ENCODE data around the gene ANKRD44. TPM values are rescaled to one million over a fixed set of nuclear protein-coding genes. Genes with fewer than 3 reads are reported as not detected.

ANKRD44 gene
- total RNA-seq, 2 experiments from 2014 or later: 210 to 249 TPM

DNA sequence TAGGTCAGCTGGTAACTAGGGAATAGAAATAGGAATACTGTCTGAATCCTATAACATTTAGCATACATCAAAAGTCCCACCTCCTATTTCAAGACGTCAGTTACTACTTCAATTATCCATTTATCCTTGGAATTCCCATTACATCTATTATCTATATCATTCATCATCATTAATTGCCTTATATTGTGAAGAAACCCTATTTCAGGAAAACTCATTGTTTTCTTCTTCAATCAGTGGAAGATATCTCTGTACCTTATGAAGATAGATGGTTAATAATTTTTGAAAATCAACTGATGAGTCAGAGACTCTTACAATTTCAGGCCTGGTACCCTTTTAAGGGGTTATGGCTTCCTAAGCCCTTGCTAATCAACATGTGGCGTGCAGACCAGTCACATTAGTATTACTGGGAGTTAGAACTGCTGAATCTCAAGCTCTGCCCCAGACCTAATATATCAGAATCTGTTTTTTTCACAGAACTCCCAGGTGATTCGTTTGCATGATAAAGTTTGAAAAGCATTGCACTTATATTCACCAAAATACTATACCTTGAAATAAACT is 314.7 kb downstream of the ANKRD44 start:
- peaks cover 10% of the 10 kb centered on the region for H3K4me1 Mint-ChIP-seq
- DNase-seq (no peak), ATAC-seq (no peak)
- H3K36me3 Mint-ChIP-seq: peaks cover 68% of the 10 kb centered on the region
- H3K27me3 Mint-ChIP-seq: no peaks in the 10 kb centered on the region
- no peak overlapping the region for H3K4me3 Mint-ChIP-seq
- CTCF ChIA-PET: no interaction called here
- no peaks in the 10 kb centered on the region for H3K9me3 Mint-ChIP-seq (ENCODE audit: low read depth)
- no peak overlapping the region for H3K27ac Mint-ChIP-seq

DNA sequence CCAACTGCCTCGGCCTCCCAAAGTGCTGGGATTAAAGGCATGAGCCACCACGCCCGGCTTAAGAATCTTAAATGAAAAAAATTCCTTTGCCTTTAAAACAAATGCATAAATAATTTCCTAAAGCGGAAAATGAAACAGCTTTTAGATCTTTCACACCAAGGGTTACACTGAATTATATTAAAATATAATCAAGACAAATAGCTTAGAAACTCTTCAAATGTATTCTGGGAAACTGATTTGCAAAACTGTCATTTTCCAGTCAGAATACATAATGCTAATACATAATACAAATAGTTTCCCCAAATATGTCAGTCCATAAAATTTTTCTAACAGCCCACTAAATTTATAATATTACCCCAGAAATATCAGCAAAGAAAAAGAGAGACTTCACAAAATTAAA is 315.8 kb downstream of the ANKRD44 start:
- Mint-ChIP-seq H3K27me3 (no peaks in the 10 kb centered on the region), H3K27ac (peak overlapping the region; percentile 63), H3K36me3 (peaks cover 71% of the 10 kb centered on the region), H3K4me3 (no peak overlapping the region), H3K9me3 (ENCODE audit: low read depth) (no peaks in the 10 kb centered on the region), H3K4me1 (peaks cover 21% of the 10 kb centered on the region)
- no peak for DNase-seq
- no peak for ATAC-seq
- CTCF ChIA-PET: interaction anchor here (0.7 kb wide), 1 partner anchor 120 kb away, joined by 3 read pairs; no protein-coding TSS in a partner anchor

DNA sequence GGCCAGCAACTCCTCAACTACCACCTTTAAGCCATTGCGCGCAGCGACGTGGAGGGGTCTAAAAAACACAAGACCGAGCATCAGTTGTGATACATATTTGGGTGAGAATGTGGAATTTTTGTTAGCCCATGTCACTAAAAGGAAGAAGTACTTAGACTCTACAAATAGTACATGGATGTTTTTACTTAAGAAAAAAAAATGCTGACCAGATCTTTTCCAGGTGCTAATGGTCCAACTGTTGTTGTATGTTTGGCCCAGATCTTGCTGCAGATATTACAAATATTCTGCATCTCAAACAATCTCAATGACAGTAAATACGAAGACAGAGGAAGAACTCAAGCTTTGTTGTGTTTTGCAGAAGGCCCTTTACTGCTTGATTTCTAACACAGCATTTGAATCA is 317.0 kb downstream of the ANKRD44 start:
- no peak overlapping the region for H3K27ac Mint-ChIP-seq

DNA sequence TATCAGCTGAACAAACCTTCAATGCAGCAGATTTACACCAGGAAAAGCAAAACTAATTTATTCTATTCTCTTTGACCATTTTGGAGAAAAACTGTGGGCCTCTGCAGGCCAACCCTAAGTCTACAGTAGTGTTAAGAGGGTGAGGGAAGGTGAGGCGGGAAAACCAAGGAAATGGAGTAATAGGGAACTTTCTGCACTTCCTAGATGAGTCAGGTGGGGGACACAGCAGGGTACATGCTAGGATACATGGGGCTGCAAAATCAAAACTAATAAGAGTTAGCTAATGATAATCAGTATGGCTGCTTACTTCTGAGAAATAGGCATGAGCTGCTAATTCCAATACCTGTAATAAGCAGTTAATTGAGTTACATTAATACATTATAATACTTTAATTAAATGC is 318.1 kb downstream of the ANKRD44 start:
- no peak overlapping the region for H3K4me3 Mint-ChIP-seq
- CTCF ChIA-PET: no interaction called here
- no peak overlapping the region for H3K27ac Mint-ChIP-seq
- H3K27me3 Mint-ChIP-seq: no peaks in the 10 kb centered on the region
- DNase-seq (no peak), ATAC-seq (no peak)
- H3K36me3 Mint-ChIP-seq: peaks cover 66% of the 10 kb centered on the region
- no peaks in the 10 kb centered on the region for H3K9me3 Mint-ChIP-seq (ENCODE audit: low read depth)
- H3K4me1 Mint-ChIP-seq: peaks cover 41% of the 10 kb centered on the region

More for the DNA sequence above, 317.0 kb downstream of the ANKRD44 start:
- H3K4me3 Mint-ChIP-seq: no peak overlapping the region
- peaks cover 71% of the 10 kb centered on the region for H3K36me3 Mint-ChIP-seq
- no peaks in the 10 kb centered on the region for H3K27me3 Mint-ChIP-seq
- CTCF ChIA-PET: no interaction called here
- H3K4me1 Mint-ChIP-seq: peaks cover 30% of the 10 kb centered on the region
- DNase-seq: no peak
- H3K9me3 Mint-ChIP-seq (ENCODE audit: low read depth): no peaks in the 10 kb centered on the region
- no peak for ATAC-seq

DNA sequence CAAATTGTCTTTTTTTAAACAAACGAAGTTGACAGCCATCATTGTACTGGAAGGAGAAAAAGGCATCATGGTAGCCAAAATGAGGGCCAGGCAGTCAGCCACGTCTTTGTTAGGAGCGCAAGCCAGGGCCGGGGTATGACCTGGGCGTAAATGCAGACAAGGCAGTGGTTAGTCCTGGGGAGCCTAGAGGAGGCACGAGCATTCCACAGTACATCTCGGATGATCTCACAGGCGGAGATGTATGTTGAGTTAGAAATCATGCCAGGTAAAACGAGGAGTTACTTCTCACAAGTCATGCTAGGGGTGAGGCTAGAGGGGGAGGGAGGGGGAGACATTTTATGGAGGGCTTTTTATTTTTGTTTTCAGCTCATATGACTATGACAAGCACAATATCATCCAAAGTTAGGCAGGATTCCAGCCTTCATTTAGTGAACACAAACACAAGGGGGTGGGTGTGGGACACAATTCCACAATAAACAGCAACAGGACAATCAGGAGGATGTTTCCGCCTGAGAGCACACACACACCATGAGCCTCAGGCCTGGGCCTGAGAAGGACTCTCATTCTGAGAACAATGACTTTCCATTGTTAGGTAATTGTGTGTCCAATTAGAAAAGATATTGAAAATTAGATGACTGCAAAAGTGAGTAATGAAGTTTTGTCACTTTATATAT is 319.7 kb downstream of the ANKRD44 start:
- Mint-ChIP-seq H3K4me1 (peaks cover 47% of the 10 kb centered on the region), H3K36me3 (peaks cover 69% of the 10 kb centered on the region), H3K27me3 (no peaks in the 10 kb centered on the region), H3K4me3 (no peak overlapping the region), H3K9me3 (ENCODE audit: low read depth) (no peaks in the 10 kb centered on the region), H3K27ac (peak overlapping the region; percentile 37)
- DNase-seq: no peak
- no peak for ATAC-seq
- CTCF ChIA-PET: interaction anchor here (1.1 kb wide), 1 partner anchor 23 kb away, joined by 3 read pairs; no protein-coding TSS in a partner anchor

DNA sequence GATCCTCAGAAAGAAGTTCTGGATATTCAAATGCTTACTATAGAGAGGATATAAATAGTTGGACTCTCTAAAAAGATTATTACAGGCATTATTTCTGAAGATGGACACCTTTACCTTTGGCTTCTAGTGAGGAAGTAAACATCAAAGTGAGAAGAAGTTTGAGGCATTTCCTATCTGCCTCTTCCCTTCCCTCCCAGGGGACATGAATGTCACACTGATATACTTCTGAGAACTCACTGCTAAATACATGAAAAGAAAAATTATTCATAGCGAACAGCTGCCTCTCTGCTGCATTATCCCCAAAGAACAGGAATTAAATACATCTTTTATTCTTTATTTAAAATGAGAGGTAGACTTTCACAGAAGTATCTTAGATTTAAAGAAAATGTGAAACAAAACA is 320.5 kb downstream of the ANKRD44 start:
- CTCF ChIA-PET: interaction anchor here (1.1 kb wide), 2 partner anchors 22 to 63 kb away, joined by 3 read pairs; no protein-coding TSS in a partner anchor
- H3K4me3 Mint-ChIP-seq: no peak overlapping the region
- peaks cover 2% of the 10 kb centered on the region for H3K9me3 Mint-ChIP-seq (ENCODE audit: low read depth)
- peaks cover 47% of the 10 kb centered on the region for H3K4me1 Mint-ChIP-seq
- ATAC-seq: no peak
- no peaks in the 10 kb centered on the region for H3K27me3 Mint-ChIP-seq
- H3K36me3 Mint-ChIP-seq: peaks cover 70% of the 10 kb centered on the region
- DNase-seq: no peak
- H3K27ac Mint-ChIP-seq: peak overlapping the region; percentile 37

DNA sequence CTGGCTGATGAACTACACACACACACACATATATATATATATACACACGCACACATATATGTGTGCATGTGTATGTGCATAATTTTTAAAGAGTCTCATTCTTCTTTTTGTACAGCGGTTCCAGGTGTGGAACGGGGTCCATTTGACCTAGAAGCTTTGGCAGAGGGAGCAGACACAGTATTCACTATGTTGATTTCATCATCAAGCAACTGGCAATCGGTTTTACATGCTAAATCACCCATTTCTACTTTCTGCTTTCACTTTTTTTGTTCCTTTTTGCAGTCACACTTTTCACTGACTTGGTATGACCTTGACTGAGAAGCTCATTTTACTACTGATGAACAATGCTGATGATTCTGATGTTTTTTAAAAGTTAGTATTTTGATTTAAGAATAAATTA is 321.1 kb downstream of the ANKRD44 start:
- CTCF ChIA-PET: interaction anchor here (1.1 to 1.4 kb wide), 5 partner anchors 22 to 74 kb away, joined by 3 to 4 read pairs (median 3); no protein-coding TSS in a partner anchor
- peaks cover 73% of the 10 kb centered on the region for H3K36me3 Mint-ChIP-seq
- H3K27ac Mint-ChIP-seq: peak overlapping the region; percentile 36
- peaks cover 2% of the 10 kb centered on the region for H3K9me3 Mint-ChIP-seq (ENCODE audit: low read depth)
- H3K4me1 Mint-ChIP-seq: peaks cover 47% of the 10 kb centered on the region
- ATAC-seq: no peak
- no peak for DNase-seq
- no peaks in the 10 kb centered on the region for H3K27me3 Mint-ChIP-seq
- H3K4me3 Mint-ChIP-seq: no peak overlapping the region

DNA sequence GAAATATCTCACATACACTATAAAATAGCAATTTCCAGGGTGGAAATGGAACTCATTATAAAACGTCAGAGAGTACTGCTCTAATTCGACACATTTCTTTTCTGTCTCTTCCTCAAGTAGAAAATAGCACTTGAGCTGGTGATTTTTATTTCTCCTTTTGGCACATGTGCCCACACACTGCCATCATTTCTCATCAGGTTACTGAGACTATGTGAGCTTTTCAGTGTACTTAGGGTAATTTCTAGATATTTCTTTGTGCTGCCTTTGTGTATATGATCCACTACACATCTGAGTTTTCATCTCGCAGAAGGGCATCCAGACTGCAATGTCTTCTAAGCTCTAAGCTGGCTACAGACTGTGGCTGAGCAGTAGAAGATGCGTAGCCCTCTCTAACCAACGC is 321.9 kb downstream of the ANKRD44 start:
- peaks cover 74% of the 10 kb centered on the region for H3K36me3 Mint-ChIP-seq

DNA sequence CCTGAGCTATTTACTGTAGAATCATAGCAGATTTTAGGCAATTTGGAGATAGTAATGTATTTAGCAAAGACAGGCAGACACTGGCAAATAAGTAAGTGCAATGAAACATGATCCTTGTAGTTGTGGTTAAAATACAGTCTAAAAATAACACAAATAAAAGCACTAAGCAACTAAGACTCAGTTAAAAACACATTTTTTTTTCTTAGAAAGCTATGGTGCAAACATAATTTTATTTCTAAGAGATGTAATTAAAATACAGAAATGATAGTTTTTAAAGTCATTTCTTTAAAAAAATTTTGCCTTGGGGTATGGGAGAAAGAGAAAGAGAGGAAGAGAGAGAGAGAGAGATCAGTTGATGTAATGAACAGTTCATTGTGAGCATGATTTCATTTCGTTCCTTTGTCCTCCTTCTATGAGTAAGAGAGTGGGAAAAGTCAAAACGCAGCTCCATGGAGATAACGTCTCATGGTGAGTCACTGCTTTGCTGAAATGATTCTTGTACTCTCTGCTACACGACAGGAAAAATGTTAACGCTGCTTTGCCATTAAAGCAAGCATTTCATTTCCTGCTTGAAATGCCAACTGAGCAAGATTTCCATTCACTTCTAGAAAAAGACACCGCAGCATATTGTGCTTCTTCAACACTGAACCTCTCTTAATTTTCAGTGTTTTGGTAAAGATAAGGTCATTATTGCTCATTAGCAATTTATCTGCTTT is 322.8 kb downstream of the ANKRD44 start:
- CTCF ChIA-PET: interaction anchor here (0.6 to 1.4 kb wide), 5 partner anchors 43 to 389 kb away, joined by 3 to 4 read pairs (median 3); no protein-coding TSS in a partner anchor
- Mint-ChIP-seq H3K27ac (peak overlapping the region; percentile 86), H3K4me3 (peak overlapping the region; percentile 46), H3K27me3 (no peaks in the 10 kb centered on the region), H3K36me3 (peaks cover 68% of the 10 kb centered on the region), H3K4me1 (peaks cover 47% of the 10 kb centered on the region), H3K9me3 (ENCODE audit: low read depth) (peaks cover 2% of the 10 kb centered on the region)
- ATAC-seq: peak; percentile 93
- DNase-seq: peak; percentile 62

More for the DNA sequence above, 321.9 kb downstream of the ANKRD44 start:
- ATAC-seq: no peak
- Mint-ChIP-seq H3K27ac (peak overlapping the region; percentile 86), H3K27me3 (no peaks in the 10 kb centered on the region), H3K4me1 (peaks cover 47% of the 10 kb centered on the region), H3K4me3 (peak overlapping the region; percentile 4), H3K9me3 (ENCODE audit: low read depth) (peaks cover 2% of the 10 kb centered on the region)
- CTCF ChIA-PET: interaction anchor here (0.6 to 1.4 kb wide), 5 partner anchors 44 to 389 kb away, joined by 3 to 4 read pairs (median 3); no protein-coding TSS in a partner anchor
- DNase-seq: no peak

DNA sequence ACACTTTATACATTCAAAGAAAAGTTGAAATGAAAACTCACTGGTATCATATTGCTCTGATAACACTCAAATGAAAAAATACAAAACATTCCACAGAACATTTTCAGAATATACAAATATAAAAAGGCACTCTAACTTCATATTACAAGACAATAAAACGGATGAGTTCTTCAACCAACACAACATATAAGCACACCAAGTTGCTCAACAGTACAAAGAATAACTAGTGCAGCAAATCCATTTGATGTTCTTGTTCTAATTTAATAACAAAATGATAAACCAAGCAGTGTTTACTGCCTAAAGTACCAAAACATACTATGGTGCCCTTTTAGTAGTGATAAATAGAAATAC is 323.3 kb downstream of the ANKRD44 start:
- DNase-seq (no peak), ATAC-seq (no peak)
- H3K36me3 Mint-ChIP-seq: peaks cover 65% of the 10 kb centered on the region
- H3K4me1 Mint-ChIP-seq: peaks cover 47% of the 10 kb centered on the region
- H3K27me3 Mint-ChIP-seq: no peaks in the 10 kb centered on the region
- CTCF ChIA-PET: no interaction called here
- H3K4me3 Mint-ChIP-seq: no peak overlapping the region
- H3K27ac Mint-ChIP-seq: peak overlapping the region; percentile 86
- peaks cover 2% of the 10 kb centered on the region for H3K9me3 Mint-ChIP-seq (ENCODE audit: low read depth)

DNA sequence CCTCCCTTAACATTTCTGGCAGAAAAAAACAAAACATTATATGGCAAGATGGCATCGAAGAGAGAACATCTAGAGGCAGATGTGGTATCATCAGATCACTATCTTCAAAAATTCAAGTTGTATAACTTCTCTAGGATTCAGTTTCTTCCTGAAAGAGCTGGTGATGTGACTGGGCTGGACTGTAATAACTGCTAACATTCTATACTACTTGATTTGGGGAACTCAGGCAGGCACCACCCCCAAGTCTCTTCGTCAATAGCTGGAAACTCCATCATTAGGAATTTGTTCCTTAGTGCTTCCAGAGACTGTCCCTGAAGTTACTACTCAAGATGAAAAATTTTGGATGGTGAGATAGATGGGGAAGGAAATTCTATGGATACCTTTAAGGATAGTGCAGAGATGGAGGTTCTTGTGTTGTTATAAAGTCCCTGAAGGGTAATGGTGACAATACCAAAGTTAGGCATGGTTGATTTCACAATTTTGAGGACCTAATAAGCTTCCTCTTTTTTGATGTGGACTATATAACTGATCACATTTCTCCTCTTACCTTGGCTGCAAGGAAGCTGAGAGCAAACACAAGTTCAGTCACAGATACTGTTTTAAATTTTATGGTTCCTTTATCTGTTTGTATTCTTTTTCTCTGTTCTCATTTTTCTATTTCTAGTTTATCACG is 324.9 kb downstream of the ANKRD44 start:
- Mint-ChIP-seq H3K27me3 (no peaks in the 10 kb centered on the region), H3K4me1 (peaks cover 35% of the 10 kb centered on the region), H3K36me3 (peaks cover 54% of the 10 kb centered on the region), H3K27ac (no peak overlapping the region), H3K9me3 (ENCODE audit: low read depth) (peaks cover 2% of the 10 kb centered on the region), H3K4me3 (no peak overlapping the region)
- ATAC-seq (no peak), DNase-seq (no peak)
- CTCF ChIA-PET: no interaction called here

DNA sequence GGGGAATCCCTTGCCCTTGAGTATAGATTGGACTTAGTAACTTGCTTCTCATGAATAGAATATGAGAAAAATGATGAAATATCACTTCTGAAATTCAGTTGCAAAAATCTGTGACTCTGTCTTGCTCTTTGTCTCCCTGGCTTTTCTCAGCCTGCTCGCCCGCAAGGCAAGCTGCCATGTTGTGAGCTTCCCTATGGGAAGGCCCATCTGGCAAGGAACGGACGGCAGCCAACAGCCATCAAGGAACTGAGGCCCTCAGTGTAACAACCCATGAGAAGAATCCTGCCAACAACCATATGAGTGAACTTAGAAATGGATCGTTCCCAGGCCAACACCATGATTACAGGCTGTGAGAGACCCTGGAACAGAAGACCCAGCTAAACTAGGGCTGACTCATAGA is 325.7 kb downstream of the ANKRD44 start:
- no peak overlapping the region for H3K27ac Mint-ChIP-seq
- peaks cover 27% of the 10 kb centered on the region for H3K4me1 Mint-ChIP-seq

DNA sequence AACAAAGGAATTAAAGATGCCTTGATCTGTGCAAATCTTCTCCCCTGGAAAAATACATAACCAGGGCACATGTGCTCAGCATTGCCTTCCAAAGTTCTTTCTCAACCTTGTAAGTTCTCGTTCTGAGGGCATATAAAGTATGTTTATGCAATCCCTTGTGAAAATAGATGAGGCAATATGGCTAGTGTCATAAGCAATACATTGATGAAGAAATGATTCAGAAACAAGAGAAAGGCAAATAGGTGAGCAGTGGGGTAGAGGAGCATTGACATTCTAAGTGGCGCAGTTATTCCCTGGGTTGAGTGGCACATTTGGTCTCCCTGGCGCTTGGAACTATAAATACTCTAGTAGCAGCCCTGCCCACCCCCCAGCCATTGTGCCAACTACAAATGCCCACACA is 326.6 kb downstream of the ANKRD44 start:
- Mint-ChIP-seq H3K27me3 (no peaks in the 10 kb centered on the region), H3K9me3 (ENCODE audit: low read depth) (peaks cover 2% of the 10 kb centered on the region), H3K36me3 (peaks cover 43% of the 10 kb centered on the region), H3K27ac (no peak overlapping the region), H3K4me1 (peaks cover 20% of the 10 kb centered on the region), H3K4me3 (no peak overlapping the region)
- ATAC-seq (no peak), DNase-seq (no peak)
- CTCF ChIA-PET: no interaction called here

More for the DNA sequence above, 325.7 kb downstream of the ANKRD44 start:
- CTCF ChIA-PET: no interaction called here
- no peak for ATAC-seq
- Mint-ChIP-seq H3K9me3 (ENCODE audit: low read depth) (peaks cover 2% of the 10 kb centered on the region), H3K27me3 (no peaks in the 10 kb centered on the region), H3K36me3 (peaks cover 48% of the 10 kb centered on the region), H3K4me3 (no peak overlapping the region)
- DNase-seq: no peak

All from activated CD8-positive, alpha-beta memory T cell treated with anti-CD3 and anti-CD28 coated beads, Interleukin-2, amount 10 ng/mL, durations not matched to agents 7 days and 5 days (primary cell).